ENCODE data around the gene LYSMD1.
A peak's percentile ranks its signal among the peaks of the same experiment; 100 is the strongest.

Gene LYSMD1

GRCh38 chr1:151147132-151147503, 18.6 kb downstream of the LYSMD1 start (continued):
- TF ChIP-seq WT1 (tag by site-specific recombination; IDR thresholded peaks at IDR 0.05) (peak; percentile 49; the same call in 1 of the 2 replicates), EGR2 (tag by site-specific recombination; IDR thresholded peaks at IDR 0.05; ENCODE audit: low read depth) (no peak), ZNF830 (tag by site-specific recombination; IDR thresholded peaks at IDR 0.05; ENCODE audit: low read depth) (no peak), ZNF140 (tag by site-specific recombination; IDR thresholded peaks at IDR 0.05) (no peak), ZFP3 (tag by site-specific recombination; IDR thresholded peaks at IDR 0.05; ENCODE audit: low read depth) (no peak), MYNN (tag by site-specific recombination; IDR thresholded peaks at IDR 0.05; ENCODE audit: borderline replicate concordance) (no peak), ZNF791 (tag by site-specific recombination; IDR thresholded peaks at IDR 0.05) (no peak), YY2 (tag by site-specific recombination; IDR thresholded peaks at IDR 0.05) (no peak), ZNF311 (tag by site-specific recombination; IDR thresholded peaks at IDR 0.05; ENCODE audit: borderline replicate concordance) (no peak), ZIC2 (tag by site-specific recombination; IDR thresholded peaks at IDR 0.05) (peak; percentile 71), ZNF707 (tag by site-specific recombination; IDR thresholded peaks at IDR 0.05) (no peak), ZBTB49 (tag by site-specific recombination; IDR thresholded peaks at IDR 0.05; ENCODE audit: low read depth) (no peak), ZNF366 (tag by site-specific recombination; conservative IDR thresholded peaks at IDR 0.05) (peak; percentile 10; the same call in 1 of the 2 replicates), MZF1 (tag by site-specific recombination; IDR thresholded peaks at IDR 0.05; ENCODE audit: borderline replicate concordance) (no peak), ZNF658 (tag by site-specific recombination; IDR thresholded peaks at IDR 0.05) (no peak), SP7 (tag by site-specific recombination; IDR thresholded peaks at IDR 0.05) (no peak), ZNF239 (tag by site-specific recombination; IDR thresholded peaks at IDR 0.05) (no peak), ZNF169 (tag by site-specific recombination; IDR thresholded peaks at IDR 0.05) (no peak), KLF17 (tag by site-specific recombination; IDR thresholded peaks at IDR 0.05) (no peak), ZNF530 (tag by site-specific recombination; IDR thresholded peaks at IDR 0.05; ENCODE audit: low read depth) (no peak), ZBTB7A (tag by site-specific recombination; IDR thresholded peaks at IDR 0.05; ENCODE audit: low read depth) (no peak), SCRT1 (tag by site-specific recombination; IDR thresholded peaks at IDR 0.05; ENCODE audit: borderline replicate concordance) (no peak)
- TF ChIP-seq, protein P1, sequence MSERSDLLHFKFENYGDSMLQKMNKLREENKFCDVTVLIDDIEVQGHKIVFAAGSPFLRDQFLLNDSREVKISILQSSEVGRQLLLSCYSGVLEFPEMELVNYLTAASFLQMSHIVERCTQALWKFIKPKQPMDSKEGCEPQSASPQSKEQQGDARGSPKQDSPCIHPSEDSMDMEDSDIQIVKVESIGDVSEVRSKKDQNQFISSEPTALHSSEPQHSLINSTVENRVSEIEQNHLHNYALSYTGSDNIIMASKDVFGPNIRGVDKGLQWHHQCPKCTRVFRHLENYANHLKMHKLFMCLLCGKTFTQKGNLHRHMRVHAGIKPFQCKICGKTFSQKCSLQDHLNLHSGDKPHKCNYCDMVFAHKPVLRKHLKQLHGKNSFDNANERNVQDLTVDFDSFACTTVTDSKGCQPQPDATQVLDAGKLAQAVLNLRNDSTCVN (tag by site-specific recombination; optimal IDR thresholded peaks at IDR 0.05): no peak

DNA sequence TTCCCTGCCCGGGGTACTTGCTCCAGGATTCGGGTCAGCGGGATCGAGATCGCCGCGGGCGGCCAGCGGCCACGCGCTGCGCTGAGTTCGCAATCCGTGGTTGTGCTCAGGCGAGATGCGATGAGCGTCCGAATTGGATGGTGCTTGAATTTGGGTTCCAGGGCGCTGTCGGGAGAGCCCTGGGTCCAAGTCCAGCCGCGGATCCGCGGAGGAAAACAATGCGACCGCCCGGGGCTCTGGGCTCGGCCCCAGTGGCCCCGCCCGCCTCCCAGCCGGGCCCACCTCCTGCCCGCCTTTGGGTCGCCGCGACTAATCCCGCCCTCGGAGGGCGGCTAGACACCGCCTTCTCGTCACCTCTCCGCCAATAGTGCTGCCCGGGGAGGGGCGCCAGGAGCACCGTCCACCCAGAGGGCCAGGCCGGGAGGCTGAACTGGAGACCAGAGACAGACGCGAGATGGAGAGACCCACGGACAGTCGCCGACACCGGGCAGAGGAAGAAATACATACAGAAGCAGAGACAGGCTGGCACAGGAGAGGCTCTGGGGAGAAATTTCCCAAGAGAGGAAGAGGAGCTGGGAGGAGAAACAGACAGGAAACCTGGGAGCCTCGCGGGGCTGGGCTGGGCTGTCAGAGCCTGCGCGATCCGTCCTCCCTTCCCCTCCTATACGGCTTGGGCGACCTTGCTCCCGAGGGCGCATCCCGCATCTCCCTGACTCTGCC, 19.1 kb downstream of the LYSMD1 start, which contains the start of gene SEMA6C:
TSS of gene SEMA6C (minus strand) at position 220 of the 720 bp plus-strand sequence. CDS start 4,010 bp downstream, outside the sequence.
- CTCF ChIA-PET: interaction anchor here (1.6 kb wide), 1 partner anchor 47 kb away, joined by 7 read pairs; no protein-coding TSS in a partner anchor
- Histone ChIP-seq H3K4me1 (ENCODE audit: control insufficient read depth, insufficient read depth, low read length) (peaks cover 3% of the 10 kb centered on the region; the same call in 1 of the 2 replicates), H3K9me3 (ENCODE audit: control insufficient read depth, insufficient read depth, low read depth, low read length) (no peaks in the 10 kb centered on the region), H3K36me3 (ENCODE audit: control insufficient read depth in 2 of 2, insufficient read depth in 1 of 2, low read length in 2 of 2) (peaks cover 0 to 5% of the 10 kb centered on the region in 2 experiments; a peak in 1 of 3 replicates), H3K4me3 (ENCODE audit: low read depth, low read length) (peak within 1 kb of the TSS; percentile 65), H3K27ac (ENCODE audit: extremely low read depth, low read depth, low read length) (no peak within 1 kb of the TSS; the same call in 1 of the 2 replicates)
- POLR2A ChIA-PET: no interaction called here
- no peak for TF ChIP-seq SALL2 (tag by site-specific recombination; IDR thresholded peaks at IDR 0.05; ENCODE audit: borderline replicate concordance)
- TF ChIP-seq ZEB2 (tag by site-specific recombination; IDR thresholded peaks at IDR 0.05): peak; percentile 39; the same call in 1 of the 2 replicates
- TF ChIP-seq ZNF692 (tag by site-specific recombination; IDR thresholded peaks at IDR 0.05): peak; percentile 99
- TF ChIP-seq ZXDB (tag by site-specific recombination; IDR thresholded peaks at IDR 0.05): peak; percentile 24; the same call in 1 of the 2 replicates
- peak; percentile 99 for TF ChIP-seq ZFP69B (tag by site-specific recombination; IDR thresholded peaks at IDR 0.05)
- peak; percentile 98 for TF ChIP-seq SP2 (tag by site-specific recombination; IDR thresholded peaks at IDR 0.05)
- TF ChIP-seq KLF10 (tag by site-specific recombination; IDR thresholded peaks at IDR 0.05): peak; percentile 48; the same call in 1 of the 2 replicates
- no peak for TF ChIP-seq ZNF558 (tag by site-specific recombination; IDR thresholded peaks at IDR 0.05)
- TF ChIP-seq ZNF2 (tag by site-specific recombination; IDR thresholded peaks at IDR 0.05): 0 out of 2 replicates have a peak, but pooled peaks have one; percentile 13
